GM15510 (cell line): ENCODE results near the gene COL8A1.

Experiments
- POLR2A ChIP-seq: IDR thresholded peaks from 3 replicates; pipeline ENCODE4 v1.6.1; 2011; ENCODE audit warnings: borderline replicate concordance; ENCODE audit not compliant: insufficient read length; ENCODE audit errors: extremely low read depth

COL8A1 gene

GRCh38 chr3:99708207-99708745 is 69.9 kb downstream of the COL8A1 start:
- no peak for TF ChIP-seq POLR2A

- no peak for TF ChIP-seq POLR2A
These were observed 71.3 kb downstream of the COL8A1 start for GRCh38 chr3:99709686-99710085.

- TF ChIP-seq POLR2A = no peak
These were observed 71.7 kb downstream of the COL8A1 start for GRCh38 chr3:99710094-99710493.

- no peak for TF ChIP-seq POLR2A
These were observed 73.0 kb downstream of the COL8A1 start for GRCh38 chr3:99711351-99711750.

- TF ChIP-seq POLR2A = no peak
These were observed 74.0 kb downstream of the COL8A1 start for GRCh38 chr3:99712291-99712954.

GRCh38 chr3:99713440-99713839 is 75.0 kb downstream of the COL8A1 start:
- no peak for TF ChIP-seq POLR2A

- TF ChIP-seq POLR2A = no peak
These were observed 75.8 kb downstream of the COL8A1 start for GRCh38 chr3:99714146-99714545.

- no peak for TF ChIP-seq POLR2A
These were observed 76.2 kb downstream of the COL8A1 start for GRCh38 chr3:99714575-99714974.

- no peak for TF ChIP-seq POLR2A
These were observed 78.1 kb downstream of the COL8A1 start for GRCh38 chr3:99716463-99716995.

- no peak for TF ChIP-seq POLR2A
These were observed 82.7 kb downstream of the COL8A1 start for GRCh38 chr3:99720985-99721632.

GRCh38 chr3:99721633-99722007 is 83.2 kb downstream of the COL8A1 start:
- TF ChIP-seq POLR2A = no peak

GRCh38 chr3:99724276-99724675 is 85.9 kb downstream of the COL8A1 start:
- TF ChIP-seq POLR2A = no peak

GRCh38 chr3:99730870-99731269 is 92.5 kb downstream of the COL8A1 start:
- TF ChIP-seq POLR2A = no peak

GRCh38 chr3:99731499-99731898 is 93.1 kb downstream of the COL8A1 start:
- no peak for TF ChIP-seq POLR2A

- no peak for TF ChIP-seq POLR2A
These were observed 103.2 kb downstream of the COL8A1 start for GRCh38 chr3:99741588-99741987.

- no peak for TF ChIP-seq POLR2A
These were observed 109.5 kb downstream of the COL8A1 start for GRCh38 chr3:99747915-99748314.
